Uterus (tissue), 2 donors: Measurements from ENCODE around the gene SH3PXD2A.

Source experiments
- POLR2A ChIP-seq, 2 donors: fragments of 450-650 bp; IDR thresholded peaks; one replicate each; pipeline ENCODE4 v1.6.1; 2016; ENCODE audit warnings: antibody characterized with exemption in 2 of 2, mild to moderate bottlenecking in 1 of 2, moderate library complexity in 1 of 2
- TF ChIP-seq, protein P1 (sequence below), 4 experiments: fragments of 200-600 bp in 2 of 4; fragments of 450-650 bp in 2 of 4; sonication (generic) in 2 of 4; IDR thresholded peaks; one replicate each; pipeline ENCODE4 v1.5.1; 2016 to 2019; ENCODE audit warnings: antibody characterized with exemption in 4 of 4, mild to moderate bottlenecking in 2 of 4, moderate library complexity in 1 of 4

DNA sequence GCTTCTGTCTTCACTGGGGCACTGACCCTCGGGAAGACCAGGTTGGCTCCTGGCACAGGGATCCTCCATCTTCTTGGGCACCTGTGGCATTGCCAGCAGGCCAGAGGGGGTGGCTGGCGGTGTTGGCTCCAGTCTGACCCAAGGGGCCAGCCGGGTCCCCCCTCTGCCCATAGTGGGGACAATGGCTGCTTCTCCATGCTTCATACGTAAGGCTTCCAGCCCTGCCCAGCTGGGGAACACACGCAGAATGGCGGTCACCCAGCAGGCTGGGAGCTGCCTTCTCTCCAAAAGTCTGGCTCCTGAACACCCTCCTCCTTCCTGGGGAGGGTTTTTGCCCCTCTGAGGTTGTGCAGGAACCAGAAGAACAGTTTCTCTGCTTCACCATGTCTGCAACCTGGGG lies 255.1 kb downstream of the SH3PXD2A start:
- TF ChIP-seq, protein P1, sequence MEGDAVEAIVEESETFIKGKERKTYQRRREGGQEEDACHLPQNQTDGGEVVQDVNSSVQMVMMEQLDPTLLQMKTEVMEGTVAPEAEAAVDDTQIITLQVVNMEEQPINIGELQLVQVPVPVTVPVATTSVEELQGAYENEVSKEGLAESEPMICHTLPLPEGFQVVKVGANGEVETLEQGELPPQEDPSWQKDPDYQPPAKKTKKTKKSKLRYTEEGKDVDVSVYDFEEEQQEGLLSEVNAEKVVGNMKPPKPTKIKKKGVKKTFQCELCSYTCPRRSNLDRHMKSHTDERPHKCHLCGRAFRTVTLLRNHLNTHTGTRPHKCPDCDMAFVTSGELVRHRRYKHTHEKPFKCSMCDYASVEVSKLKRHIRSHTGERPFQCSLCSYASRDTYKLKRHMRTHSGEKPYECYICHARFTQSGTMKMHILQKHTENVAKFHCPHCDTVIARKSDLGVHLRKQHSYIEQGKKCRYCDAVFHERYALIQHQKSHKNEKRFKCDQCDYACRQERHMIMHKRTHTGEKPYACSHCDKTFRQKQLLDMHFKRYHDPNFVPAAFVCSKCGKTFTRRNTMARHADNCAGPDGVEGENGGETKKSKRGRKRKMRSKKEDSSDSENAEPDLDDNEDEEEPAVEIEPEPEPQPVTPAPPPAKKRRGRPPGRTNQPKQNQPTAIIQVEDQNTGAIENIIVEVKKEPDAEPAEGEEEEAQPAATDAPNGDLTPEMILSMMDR (IDR thresholded peaks at IDR 0.05), result no peak
- TF ChIP-seq POLR2A (IDR thresholded peaks at IDR 0.05), result no peak
